Measurements from ENCODE around the gene FGGY.
"Not testable (repeated sequence)": the region's sequence is repeated elsewhere in the genome, so short reads cannot be mapped to it uniquely, and the experiment has no call there.

FGGY gene

DNA sequence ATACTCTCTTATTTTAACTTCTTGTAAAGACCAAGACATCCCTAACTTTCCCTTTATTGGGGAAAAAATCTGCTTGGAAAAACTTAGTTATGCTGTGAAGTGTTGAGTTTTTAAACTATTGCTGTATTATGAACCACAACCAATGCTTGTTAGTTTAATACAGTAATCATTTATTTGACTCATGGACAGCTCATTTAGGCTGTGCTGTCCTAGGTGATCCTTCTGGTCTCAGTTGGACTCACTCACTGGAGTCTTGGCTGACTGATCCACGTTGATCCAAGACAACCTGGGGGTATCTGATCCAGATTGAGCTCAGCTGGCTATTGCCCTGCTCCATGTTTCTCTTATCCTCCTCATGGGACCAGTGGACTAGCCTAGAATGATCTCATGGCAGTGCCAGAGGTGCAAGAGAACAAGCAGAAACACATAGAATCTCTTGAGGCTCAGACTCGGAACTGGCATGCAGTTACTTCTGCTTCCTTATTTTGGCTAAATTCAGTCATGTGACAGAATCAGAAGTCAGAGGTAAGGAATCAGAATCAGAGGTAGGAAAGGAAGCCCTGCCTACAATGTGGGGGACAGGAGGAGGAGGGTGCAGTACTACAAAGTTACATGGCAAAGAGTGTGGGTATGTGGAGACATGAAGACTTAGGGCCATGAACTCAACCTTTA, 156.5 kb downstream of the FGGY start:
- no peak for DNase-seq

DNA sequence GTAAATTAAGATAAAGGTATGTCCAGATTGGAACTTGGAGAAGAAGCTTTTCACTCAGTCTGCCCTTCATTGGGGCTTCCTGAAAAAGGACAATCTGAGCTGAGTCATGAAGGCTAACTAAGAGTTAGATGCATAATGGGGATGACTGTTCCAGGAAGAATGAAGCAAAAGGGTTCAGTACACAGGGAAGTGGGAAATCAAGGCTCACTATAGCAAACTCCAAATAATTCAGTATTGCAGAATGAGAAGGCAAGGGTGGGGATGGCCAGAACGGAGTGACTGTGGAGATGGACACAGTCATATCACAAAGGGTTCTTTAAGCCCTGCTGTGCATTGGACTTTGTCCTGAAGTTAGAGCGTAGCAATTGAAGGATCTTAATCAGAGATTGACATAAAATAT, 158.3 kb downstream of the FGGY start:
- no peak for DNase-seq

DNA sequence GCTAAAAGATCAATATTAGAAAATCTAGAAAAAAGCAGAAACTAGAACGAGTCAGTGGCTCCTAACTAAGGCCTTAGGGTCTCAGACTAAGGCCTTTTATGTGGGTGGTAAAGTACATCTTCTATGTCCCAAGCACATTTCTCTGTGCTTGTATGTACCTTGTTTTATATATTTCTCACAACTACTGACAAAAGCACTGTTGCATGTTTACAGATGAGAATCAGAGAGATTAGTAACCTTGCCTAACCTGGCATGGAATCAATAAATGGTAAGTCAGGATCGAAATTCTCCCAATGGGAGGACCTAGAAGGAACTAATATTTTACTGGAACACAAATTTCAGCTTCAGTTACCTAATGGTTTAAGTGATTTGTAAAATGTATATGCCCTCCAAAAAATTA, 160.9 kb downstream of the FGGY start:
- no peak for DNase-seq

DNA sequence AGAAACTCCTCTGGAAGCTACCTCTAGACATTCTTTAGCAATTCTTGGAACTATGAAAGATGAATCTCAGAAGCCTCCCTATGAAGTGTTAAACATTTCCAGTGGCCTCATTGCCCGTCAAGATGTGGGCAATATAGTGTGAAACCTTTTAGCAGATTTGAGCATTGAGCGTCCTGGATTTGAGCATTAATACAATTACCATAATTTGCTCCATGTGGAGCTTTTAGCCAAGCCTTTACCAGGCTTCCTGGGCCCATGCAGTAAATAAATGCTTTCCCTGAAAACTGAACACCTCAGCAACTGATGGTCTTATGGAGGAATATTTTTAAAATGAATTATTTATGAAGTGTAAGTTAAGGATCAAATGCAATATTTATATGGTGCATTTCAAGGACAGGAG, 162.0 kb downstream of the FGGY start:
- no peak for DNase-seq

DNA sequence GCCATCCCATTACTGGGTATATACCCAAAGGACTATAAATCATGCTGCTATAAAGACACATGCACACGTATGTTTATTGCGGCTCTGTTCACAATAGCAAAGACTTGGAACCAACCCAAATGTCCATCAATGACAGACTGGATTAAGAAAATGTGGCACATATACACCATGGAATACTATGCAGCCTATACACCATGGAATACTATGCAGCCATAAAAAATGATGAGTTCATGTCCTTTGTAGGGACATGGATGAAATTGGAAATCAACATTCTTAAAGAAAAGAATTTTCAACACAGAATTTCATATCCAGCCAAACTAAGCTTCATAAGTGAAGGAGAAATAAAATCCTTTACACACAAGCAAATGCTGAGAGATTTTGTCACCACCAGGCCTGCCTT, 166.0 kb downstream of the FGGY start:
- not testable (repeated sequence) for DNase-seq

DNA sequence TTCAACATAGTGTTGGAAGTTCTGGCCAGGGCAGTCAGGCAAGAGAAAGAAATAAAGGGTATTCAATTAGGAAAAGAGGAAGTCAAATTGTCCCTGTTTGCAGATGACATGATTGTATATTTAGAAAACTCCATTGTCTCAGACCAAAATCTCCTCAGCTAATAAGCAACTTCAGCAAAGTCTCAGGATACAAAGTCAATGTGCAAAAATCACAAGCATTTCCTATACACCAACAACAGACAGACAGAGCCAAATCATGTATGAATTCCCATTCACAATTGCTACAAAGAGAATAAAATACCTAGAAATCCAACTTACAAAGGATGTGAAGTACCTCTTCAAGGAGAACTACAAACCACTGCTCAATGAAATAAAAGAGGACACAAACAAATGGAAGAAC, 168.6 kb downstream of the FGGY start:
- not testable (repeated sequence) for DNase-seq

DNA sequence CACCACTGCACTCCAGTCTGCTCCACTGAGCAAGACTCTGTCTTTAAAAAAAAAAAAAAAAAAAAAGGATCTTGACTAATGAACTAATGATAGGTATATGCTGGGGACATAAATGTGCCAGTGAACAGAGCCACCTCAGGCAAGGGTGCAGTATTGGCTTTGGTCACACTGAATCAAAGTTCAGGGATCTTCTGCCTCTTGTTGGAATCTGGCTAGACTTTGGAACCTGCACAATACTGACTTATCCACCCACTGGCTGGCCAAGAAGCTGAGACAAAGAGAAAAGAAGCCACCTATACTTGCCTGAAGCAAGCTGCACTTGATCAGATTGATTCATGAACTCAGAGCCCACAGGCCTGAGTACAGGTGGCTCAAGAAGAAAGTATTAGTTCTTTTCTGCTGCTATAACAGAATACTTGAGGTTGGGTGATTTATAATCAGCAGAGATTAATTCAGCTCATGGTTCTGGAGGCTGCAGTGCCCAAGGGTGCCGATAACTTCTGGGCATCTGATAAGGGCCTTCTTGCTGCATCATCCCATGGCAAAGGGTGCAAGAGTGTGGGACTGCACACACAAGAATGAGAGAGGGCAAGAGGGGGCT, 172.0 kb downstream of the FGGY start:
- no peak for DNase-seq

DNA sequence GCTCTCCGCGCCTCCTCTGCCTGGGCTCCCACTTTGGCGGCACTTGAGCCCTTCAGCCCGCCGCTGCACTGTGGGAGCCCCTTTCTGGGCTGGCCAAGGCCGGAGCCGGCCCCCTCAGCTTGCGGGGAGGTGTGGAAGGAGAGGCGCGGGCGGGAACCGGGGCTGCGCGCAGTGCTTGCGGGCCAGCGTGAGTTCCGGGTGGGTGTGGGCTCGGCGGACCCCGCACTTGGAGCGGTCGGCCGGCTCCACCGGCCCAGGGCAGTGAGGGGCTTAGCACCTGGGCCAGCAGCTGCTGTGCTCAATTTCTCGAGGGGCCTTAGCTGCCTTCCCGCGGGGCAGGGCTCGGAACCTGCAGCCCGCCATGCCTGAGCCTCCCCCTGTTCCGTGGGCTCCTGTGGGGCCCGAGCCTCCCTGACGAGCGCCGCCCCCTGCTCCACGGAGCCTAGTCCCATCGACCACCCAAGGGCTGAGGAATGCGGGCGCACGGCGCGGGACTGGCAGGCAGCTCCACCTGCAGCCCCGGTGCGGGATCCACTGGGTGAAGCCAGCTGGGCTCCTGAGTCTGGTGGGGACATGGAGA, 175.2 kb downstream of the FGGY start:
- DNase-seq, result not testable (repeated sequence)

DNA sequence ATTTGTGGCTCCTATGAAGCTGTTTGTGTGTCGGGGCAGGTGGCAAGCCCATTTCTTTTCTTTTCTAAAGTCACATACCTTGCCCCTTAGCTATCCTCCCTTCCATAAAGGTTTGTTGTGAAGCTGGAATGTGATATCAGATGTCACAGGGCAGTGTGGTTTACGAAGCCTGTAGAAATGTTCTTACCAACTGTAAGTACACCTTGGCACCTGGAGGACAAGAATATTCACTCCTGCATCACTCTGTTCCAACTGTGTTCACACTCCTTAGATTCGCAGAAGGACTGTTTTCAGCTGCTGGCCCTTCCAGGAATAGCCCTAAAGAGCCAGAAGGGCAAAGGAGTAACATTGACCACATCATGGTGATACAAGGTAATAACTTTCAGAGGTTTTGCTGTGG, 176.9 kb downstream of the FGGY start:
- DNase-seq, result no peak

DNA sequence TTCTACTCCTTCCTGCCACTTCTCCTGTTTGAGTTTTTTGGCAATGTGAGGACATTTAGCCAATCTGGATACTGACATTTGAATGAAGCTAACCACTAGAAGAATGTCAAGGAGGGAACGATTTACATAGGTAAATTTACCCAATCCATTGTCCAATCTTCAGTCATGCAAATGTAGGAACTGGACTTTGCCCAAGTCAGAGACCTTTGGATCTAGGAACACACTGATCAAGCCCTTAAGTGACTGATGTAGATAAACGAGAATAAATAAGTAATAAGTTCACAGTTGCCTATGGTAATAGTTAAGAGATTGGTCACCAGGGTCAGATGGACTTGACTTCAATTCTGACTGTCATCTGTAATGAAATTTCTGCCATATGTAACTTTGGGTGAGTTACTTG, 177.6 kb downstream of the FGGY start:
- no peak for DNase-seq

DNA sequence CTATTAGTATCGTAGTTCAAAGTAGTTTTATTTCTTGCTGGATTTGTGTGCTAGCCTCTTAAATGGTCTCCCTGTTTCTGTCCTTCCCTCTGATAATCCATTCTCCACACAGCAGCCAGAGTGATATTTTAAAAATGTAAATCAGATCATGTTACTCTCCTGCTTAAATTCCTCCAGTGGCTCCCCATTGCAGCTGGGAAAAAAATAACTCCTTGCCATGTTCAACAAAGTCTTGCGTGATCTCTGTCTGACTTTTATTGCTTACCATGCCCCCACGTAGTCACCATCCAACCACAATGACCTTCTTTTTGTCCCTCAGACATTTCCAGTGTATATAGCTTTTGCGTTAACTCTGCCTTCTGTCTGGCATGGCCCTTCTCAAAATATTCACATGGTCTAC, 178.8 kb downstream of the FGGY start:
- no peak for DNase-seq

DNA sequence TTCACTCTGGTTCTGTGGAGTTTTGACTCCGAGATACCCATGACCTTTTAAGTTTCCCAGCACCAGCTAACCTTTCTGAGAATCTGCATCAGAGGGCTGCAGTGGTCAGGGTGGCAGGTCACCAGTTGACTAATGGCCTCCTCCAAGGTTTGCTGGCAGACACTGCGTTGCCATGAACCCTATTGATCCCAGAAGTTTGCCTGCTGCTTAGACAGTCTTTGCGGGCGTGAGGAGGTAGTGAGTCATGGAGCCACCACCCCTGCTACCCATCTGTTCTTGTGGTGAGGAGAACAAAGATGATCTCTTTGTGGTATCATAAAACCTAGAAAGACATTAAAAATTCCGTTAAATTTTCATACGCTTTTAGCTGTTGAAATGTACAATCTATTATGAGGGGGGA, 180.4 kb downstream of the FGGY start:
- no peak for DNase-seq

DNA sequence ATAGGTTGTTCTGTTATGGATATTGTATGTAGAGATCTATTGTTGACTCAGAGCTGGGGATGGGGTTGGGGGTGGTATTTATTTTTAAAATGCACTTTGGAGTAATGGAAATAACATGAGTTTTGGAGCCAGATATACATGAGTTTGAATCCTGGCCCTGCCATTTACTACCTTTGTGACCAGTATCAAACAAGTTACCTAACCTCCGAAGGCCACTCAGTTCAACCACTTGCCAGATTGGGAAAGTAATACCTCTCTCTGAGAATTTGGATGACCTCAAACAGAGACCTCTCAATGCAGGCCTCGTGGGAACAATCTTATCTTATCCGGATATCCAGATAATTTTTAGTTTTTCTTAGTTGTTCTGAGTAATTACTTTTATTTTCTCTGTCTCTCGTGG, 181.0 kb downstream of the FGGY start:
- no peak for DNase-seq

DNA sequence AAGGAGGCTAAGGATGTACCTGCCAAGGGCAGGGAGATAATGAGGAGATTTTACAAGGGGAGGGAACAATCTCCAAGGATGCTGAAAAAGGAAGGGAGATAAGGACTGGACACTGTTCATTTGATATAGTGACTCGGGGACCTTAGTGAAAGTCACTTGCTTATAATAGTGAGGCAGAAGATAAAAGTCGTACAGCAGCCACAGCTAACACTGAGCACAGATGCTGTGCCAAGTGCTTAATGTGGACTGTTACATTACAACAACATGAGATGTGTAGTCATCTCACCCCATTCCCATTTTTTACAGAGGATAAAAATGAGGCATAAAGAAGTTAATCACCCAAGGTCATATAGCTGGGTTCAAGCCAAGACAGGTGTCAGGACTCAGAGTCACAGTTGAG, 181.9 kb downstream of the FGGY start:
- no peak for DNase-seq

DNA sequence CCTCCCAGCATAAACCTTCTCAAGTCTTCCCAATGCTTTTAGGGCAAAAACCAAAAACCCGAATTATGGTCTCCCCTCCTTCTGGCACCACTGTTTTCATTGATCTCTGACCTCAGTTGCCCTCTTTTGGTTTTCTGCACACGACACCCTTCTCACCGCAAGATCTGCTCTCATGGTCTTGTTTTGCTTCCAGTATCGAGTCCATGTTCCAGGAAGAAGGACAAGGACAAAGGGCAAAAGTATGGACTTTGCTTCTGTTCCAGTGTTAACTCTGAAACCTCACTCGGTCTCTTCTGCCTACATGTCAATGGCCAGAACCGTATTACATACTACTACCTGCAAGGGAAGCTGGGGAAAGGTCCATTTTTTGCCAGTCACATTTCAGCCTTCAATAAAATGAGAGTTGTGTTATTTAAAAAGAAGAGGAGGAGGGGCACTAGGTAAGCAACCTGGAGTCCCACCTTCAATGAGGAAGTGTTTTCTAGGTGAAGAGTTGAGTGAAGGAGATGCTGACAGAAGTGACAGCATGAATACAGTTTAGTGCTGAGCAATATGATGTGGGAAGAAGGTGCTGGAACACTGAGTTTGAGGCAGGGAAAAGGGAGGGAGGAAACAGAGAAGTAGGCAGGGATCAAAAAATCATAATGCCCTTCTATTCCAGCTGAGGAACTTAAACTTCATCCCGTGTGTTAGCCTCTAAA, 183.4 kb downstream of the FGGY start:
- no peak for DNase-seq

DNA sequence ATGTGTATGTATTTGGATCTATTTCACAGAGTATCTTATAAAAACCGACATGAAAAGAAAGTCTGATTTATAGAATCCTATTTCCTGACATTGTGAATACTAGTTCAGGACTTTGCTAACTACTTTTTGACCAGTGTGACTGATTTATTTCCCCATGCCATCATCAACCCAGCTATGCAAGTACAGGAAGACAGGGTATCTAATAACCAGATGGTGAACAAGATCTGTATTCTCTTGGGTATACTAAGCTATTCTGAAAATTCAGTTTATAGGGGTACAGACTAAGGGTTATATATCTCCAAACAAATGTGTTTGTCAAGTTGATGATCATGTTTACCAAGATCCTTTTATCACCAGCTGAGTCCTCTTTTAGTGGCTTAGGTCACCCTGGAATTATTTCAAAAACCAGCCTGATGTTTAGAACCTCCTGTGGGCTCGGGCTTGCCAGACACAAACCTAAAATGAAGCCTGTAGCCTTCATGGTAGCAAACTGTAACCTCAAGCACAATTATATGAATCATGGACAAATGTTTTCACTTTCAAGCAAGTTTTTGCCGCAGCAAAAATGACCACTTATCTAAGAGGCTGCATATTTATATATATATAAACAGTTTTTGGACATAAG, 185.1 kb downstream of the FGGY start:
- no peak for DNase-seq

DNA sequence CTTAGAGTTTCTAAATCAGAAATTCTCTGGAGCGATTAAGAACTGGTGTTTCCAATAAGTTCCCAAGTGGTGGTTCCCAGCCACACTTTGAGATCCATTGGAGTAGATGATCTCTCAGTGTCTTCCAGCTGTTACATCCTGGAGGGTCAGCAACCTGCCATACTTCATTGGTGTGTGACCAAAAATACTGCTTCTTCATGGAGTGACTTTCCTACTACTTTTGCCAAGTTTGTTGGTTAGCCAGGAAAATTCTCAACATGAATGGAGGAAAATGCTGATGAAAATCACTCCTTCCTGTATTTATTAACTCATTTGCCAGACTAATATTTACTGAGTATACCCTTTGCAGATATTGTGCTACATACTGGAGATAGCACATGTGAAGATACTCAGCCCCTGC, 186.1 kb downstream of the FGGY start:
- DNase-seq, result no peak

DNA sequence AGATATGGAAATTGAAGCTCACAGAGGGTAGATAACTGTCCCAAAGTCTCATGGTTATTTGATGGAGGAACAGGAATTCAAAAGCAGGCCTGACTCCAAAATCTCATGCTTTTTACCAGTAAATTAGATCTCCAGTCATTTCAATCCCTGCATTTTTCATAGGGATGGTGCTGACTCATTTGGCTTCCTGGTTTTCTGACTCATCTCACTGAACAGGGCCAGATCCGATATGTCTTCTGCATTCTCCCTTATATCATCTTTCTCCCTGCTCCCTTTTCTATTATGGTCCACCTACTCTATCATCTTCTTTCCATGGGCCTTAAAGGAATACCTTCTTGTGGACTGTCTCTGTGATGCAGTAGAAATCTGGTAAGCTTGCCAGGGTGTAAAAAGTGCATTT, 187.2 kb downstream of the FGGY start:
- no peak for DNase-seq

DNA sequence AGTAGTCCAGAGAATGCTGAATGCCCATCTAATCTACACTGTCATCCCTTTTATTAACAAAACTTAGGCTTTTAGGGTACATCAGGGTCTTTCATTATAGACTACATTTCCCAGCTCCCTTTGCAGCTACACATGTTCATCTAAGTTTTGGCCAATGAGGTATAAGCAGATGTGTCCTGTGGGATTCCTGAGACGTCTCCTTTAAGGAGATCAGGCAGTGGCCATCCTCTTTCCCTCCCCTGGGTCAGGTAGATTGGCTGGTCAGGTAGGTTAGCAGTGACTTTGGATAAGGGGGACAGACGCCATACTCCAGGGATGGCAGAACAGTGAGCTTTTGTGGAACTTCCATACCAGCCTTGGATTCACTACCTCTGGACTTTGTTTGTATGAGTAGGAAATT, 188.3 kb downstream of the FGGY start:
- DNase-seq, result no peak

DNA sequence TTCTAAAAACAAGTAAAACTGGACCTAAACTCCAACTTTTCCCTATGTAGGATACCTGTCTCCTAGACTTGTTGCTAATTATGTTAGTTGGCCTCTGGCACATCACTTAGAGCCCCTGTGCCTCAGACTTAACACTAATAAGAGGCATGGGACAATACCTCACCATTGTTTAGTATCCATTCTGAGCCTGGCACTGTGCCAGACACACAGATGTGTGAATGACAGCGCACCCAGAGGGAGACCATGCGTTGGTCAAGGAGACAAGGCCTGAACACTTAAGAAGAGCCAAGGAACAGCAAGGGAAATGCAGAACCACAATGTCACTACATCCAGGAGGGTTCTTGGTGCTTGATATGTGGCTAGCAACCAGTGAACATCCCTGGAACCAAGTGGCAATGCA, 189.1 kb downstream of the FGGY start:
- no peak for DNase-seq

DNA sequence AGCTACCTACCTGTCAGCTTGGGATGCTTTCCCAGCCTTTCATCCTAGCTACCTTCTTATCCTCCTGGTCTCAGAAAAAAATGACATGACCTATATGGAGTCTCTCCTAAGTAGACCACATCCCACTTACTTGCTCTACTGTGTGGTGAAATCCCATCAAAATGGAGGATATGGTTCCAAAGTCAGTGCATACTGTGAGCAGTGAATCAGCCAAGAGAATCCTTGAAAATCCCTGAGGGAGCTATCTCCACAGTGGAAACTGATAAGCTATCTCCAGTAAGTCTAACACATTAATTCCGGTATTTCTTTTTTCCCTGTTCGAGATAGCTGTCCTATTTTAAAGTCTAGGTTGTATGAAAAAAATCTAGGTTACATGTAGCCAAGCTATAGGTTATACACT, 189.7 kb downstream of the FGGY start:
- no peak for DNase-seq

DNA sequence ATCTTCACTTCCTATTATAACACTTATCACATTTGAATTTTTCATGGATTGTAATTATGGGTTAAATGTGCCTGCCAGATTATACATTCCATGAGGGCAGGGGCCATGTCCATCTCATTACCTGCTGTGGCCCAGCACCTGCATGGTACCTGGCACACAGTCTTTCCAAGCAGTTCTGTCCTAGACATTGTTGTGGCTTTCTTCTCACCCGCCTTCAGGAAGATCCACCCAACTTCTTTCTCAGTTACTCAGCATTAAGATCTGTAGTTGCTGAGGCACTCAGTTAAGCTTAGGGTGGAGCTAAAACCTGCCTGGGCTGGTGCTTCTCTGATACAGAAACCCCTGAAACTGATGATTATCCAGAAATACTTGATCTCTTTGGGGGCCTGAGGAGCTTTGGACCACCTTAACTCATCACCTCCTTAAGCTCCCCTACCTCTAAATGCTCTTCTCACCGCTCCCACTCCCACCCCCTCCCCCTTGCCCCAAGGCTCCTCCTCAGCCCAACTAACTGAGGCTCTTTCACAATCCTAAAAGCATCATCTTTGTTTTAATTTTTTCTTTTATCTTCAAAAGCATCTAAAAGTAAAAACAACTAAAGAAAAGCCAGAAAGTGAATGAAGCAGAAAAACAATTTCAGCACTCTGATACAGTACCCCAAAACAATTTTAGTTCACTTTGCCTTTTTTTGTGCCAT, 190.6 kb downstream of the FGGY start:
- no peak for DNase-seq

DNA sequence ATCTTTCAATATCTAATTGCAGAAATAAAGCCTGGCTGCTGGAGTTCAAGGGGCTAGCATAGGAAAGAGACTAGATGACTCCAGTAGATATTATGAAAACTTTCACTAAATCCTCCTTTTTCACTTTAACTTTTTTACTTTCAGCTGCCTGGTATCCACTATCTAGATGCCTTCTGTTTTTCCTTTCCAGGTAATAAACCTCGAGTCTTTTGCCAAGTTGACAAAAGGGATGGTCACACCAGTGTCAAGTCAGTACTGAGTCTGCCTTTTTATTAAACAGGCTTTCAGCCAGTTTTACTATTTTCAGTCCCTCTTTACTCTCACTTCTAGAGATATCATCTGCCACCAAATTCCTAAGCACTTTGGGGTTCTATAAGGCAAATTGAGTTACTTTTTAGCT, 195.6 kb downstream of the FGGY start:
- DNase-seq, result no peak

All from NCI-H2081 treated with DMSO at 0.1 percent for 48 hours (cell line).